H1 (cell line): ENCODE measurements around the gene AGAP3. TPM values are rescaled to one million over a fixed set of nuclear protein-coding genes. Genes with fewer than 3 reads are reported as not detected.
A peak's percentile ranks its signal among the peaks of the same experiment; 100 is the strongest.

Source experiments
- CTCF ChIA-PET: fragments of 300-600 bp; sonication (Branson Sonifier 250); formaldehyde crosslinking; loops from one replicate; lab custom pipeline; 2021; ENCODE audit not compliant: partially characterized antibody; lab: Charles Lee
- POLR2A ChIA-PET: fragments of 300-600 bp; sonication (Branson Sonifier 250); formaldehyde crosslinking; loops from one replicate; lab custom pipeline; 2021; ENCODE audit warnings: inconsistent platforms; ENCODE audit not compliant: partially characterized antibody; lab: Charles Lee
- DNase-seq, 2 experiments: peaks; one replicate each; pipeline versions ENCODE4 v3.0.0 to v3.0.0-alpha.2; 2010 to 2022; ENCODE audit warnings: low spot score in 2 of 2, low read depth in 1 of 2, mixed read lengths in 1 of 2
- FAIRE-seq: peaks from 2 replicates; lab custom pipeline; 2011; peaks lifted over from hg19 to GRCh38; lab: Jason Lieb, UNC
- H2AFZ ChIP-seq: 2 replicates; pipeline ENCODE4 v1.8.1; 2012; ENCODE audit warnings: low read length, inconsistent platforms
- H2AK5ac ChIP-seq: 2 replicates; pipeline ENCODE4 v1.6.1; 2013; ENCODE audit warnings: low read depth, low read length
- H2BK120ac ChIP-seq: replicated peaks from 2 replicates; pipeline ENCODE3; 2013; ENCODE audit warnings: low read depth, low read length, inconsistent platforms
- H2BK12ac ChIP-seq: 2 replicates; pipeline ENCODE4 v1.6.1; 2013; ENCODE audit warnings: low read depth, low read length
- H2BK15ac ChIP-seq: 2 replicates; pipeline ENCODE4 v1.6.1; 2013; ENCODE audit warnings: low read length
- H2BK20ac ChIP-seq: 2 replicates; pipeline ENCODE4 v1.6.1; 2013; ENCODE audit warnings: low read length
- H2BK5ac ChIP-seq: 2 replicates; pipeline ENCODE4 v1.6.1; 2013; ENCODE audit warnings: low read depth, low read length
- H3K14ac ChIP-seq: 2 replicates; pipeline ENCODE4 v1.6.1; 2013; ENCODE audit warnings: inconsistent platforms; ENCODE audit not compliant: insufficient read length
- H3K18ac ChIP-seq: 2 replicates; pipeline ENCODE4 v1.6.1; 2013; ENCODE audit warnings: low read length; ENCODE audit errors: extremely low read depth
- H3K23ac ChIP-seq: 2 replicates; pipeline ENCODE4 v1.6.1; 2013; ENCODE audit warnings: inconsistent platforms; ENCODE audit not compliant: insufficient read length
- H3K23me2 ChIP-seq: 2 replicates; pipeline ENCODE4 v1.6.1; 2013; ENCODE audit warnings: low read depth, low read length
- H3K27ac ChIP-seq: 2 replicates; pipeline ENCODE4 v1.6.1; 2011; ENCODE audit warnings: low read depth, low read length, inconsistent platforms
- H3K27me3 ChIP-seq, 4 experiments: replicated peaks in 1 of 4; 1 replicate in 1 of 4; 2 replicates in 3 of 4; pipeline versions ENCODE4 v1.6.1 to v1.8.1; 2011 to 2013; ENCODE audit warnings: low read length in 3 of 4, mild to moderate bottlenecking in 3 of 4, inconsistent platforms in 2 of 4, mixed read lengths in 2 of 4, moderate library complexity in 1 of 4; ENCODE audit not compliant: control insufficient read depth in 3 of 4, insufficient read depth in 3 of 4; ENCODE audit errors: extremely low read depth in 1 of 4
- H3K36me3 ChIP-seq, 4 experiments: 2 replicates each; pipeline versions ENCODE4 v1.6.1 to v1.8.1; 2011 to 2013; ENCODE audit warnings: mild to moderate bottlenecking in 4 of 4, low read length in 3 of 4, moderate library complexity in 2 of 4, control low read depth in 1 of 4, inconsistent platforms in 1 of 4; ENCODE audit not compliant: insufficient read depth in 4 of 4, control insufficient read depth in 2 of 4
- H3K4ac ChIP-seq: replicated peaks from 2 replicates; pipeline ENCODE3; 2013; ENCODE audit warnings: low read length, low read depth, mixed read lengths, inconsistent platforms; ENCODE audit not compliant: insufficient read length
- H3K4me1 ChIP-seq, 4 experiments: replicated peaks in 1 of 4; 1 replicate in 1 of 4; 2 replicates in 3 of 4; pipeline versions ENCODE4 v1.6.1 to v1.8.1; 2011 to 2013; ENCODE audit warnings: low read length in 3 of 4, inconsistent platforms in 2 of 4, mixed read lengths in 1 of 4; ENCODE audit not compliant: insufficient read depth in 4 of 4, control insufficient read depth in 3 of 4
- H3K4me2 ChIP-seq, 2 experiments: 2 replicates each; pipeline versions ENCODE4 v1.6.1 to v1.8.1; 2011 to 2013; ENCODE audit warnings: low read depth in 2 of 2, low read length in 2 of 2, control low read depth in 1 of 2, inconsistent platforms in 1 of 2, mild to moderate bottlenecking in 1 of 2; ENCODE audit not compliant: insufficient read depth in 1 of 2
- H3K4me3 ChIP-seq, 4 experiments: fragments of 200-600, 300-600 bp in 1 of 4; sonication (generic), shearing (Covaris generic), sonication (Bioruptor Twin) in 1 of 4; 2 replicates each; pipeline versions ENCODE4 v1.5.1 to v1.8.1; 2011 to 2016; ENCODE audit warnings: low read length in 4 of 4, low read depth in 3 of 4, control low read depth in 2 of 4, inconsistent platforms in 2 of 4, mild to moderate bottlenecking in 2 of 4, mixed read lengths in 1 of 4, moderate library complexity in 1 of 4; ENCODE audit not compliant: insufficient read depth in 2 of 4; ENCODE audit errors: extremely low read depth in 1 of 4
- H3K56ac ChIP-seq: replicated peaks from 2 replicates; pipeline ENCODE3; 2013; ENCODE audit warnings: low read depth, mild to moderate bottlenecking, mixed read lengths, low read length, inconsistent platforms; ENCODE audit not compliant: insufficient read length
- H3K79me1 ChIP-seq: 2 replicates; pipeline ENCODE4 v1.6.1; 2013; ENCODE audit warnings: low read depth, low read length, control low read depth
- H3K79me2 ChIP-seq, 2 experiments: 2 replicates each; pipeline versions ENCODE4 v1.6.1 to v1.8.1; 2012 to 2013; ENCODE audit warnings: low read length in 2 of 2, mild to moderate bottlenecking in 2 of 2, inconsistent platforms in 1 of 2; ENCODE audit not compliant: insufficient read depth in 2 of 2, control insufficient read depth in 1 of 2
- H3K9ac ChIP-seq, 4 experiments: replicated peaks in 1 of 4; 1 replicate in 1 of 4; 2 replicates in 3 of 4; pipeline versions ENCODE4 v1.6.1 to v1.8.1; 2011 to 2013; ENCODE audit warnings: low read depth in 3 of 4, low read length in 3 of 4, control low read depth in 2 of 4, mild to moderate bottlenecking in 2 of 4, moderate library complexity in 2 of 4, inconsistent platforms in 1 of 4; ENCODE audit errors: extremely low read depth in 1 of 4
- H3K9me3 ChIP-seq, 2 experiments: 2 replicates each; pipeline versions ENCODE4 v1.6.1 to v1.8.1; 2012 to 2013; ENCODE audit warnings: mild to moderate bottlenecking in 2 of 2, moderate library complexity in 2 of 2, control low read depth in 1 of 2, inconsistent platforms in 1 of 2, low read depth in 1 of 2, low read length in 1 of 2, mixed read lengths in 1 of 2; ENCODE audit not compliant: insufficient read depth in 2 of 2
- H4K20me1 ChIP-seq, 2 experiments: replicated peaks in 1 of 2; 2 replicates each; pipeline versions ENCODE3 to v1.8.1; 2011 to 2013; ENCODE audit warnings: inconsistent platforms in 2 of 2, low read length in 2 of 2, mild to moderate bottlenecking in 1 of 2; ENCODE audit not compliant: insufficient read depth in 2 of 2, control insufficient read depth in 1 of 2
- H4K5ac ChIP-seq: 2 replicates; pipeline ENCODE4 v1.6.1; 2013; ENCODE audit warnings: low read length, low read depth, mixed read lengths, inconsistent platforms; ENCODE audit not compliant: insufficient read length
- H4K8ac ChIP-seq: 2 replicates; pipeline ENCODE4 v1.8.0; 2013; ENCODE audit warnings: mild to moderate bottlenecking, moderate library complexity, low read length, inconsistent platforms; ENCODE audit not compliant: insufficient read depth; ENCODE audit errors: extremely low read depth
- H4K91ac ChIP-seq: replicated peaks from 2 replicates; pipeline ENCODE3; 2013; ENCODE audit warnings: low read length, mixed read lengths, inconsistent platforms; ENCODE audit not compliant: insufficient read length
- GABPA ChIP-seq: IDR thresholded peaks from 2 replicates; pipeline ENCODE4 v1.6.1; 2011; ENCODE audit warnings: mild to moderate bottlenecking, low read length, moderate library complexity, borderline replicate concordance; ENCODE audit not compliant: insufficient read depth
- HDAC2 ChIP-seq, 2 experiments: fragments of 300-600 bp in 1 of 2; sonication (generic) in 1 of 2; IDR thresholded peaks; 2 replicates each; pipeline ENCODE4 v1.6.1; 2011 to 2012; ENCODE audit warnings: low read depth in 2 of 2, low read length in 2 of 2, mild to moderate bottlenecking in 2 of 2, moderate library complexity in 2 of 2, borderline replicate concordance in 1 of 2, inconsistent platforms in 1 of 2
- HDAC6 ChIP-seq: IDR thresholded peaks from one replicate; pipeline ENCODE4 v1.7.1; 2012; ENCODE audit warnings: low read depth, mild to moderate bottlenecking, inconsistent platforms, low read length, moderate library complexity
- JUND ChIP-seq: IDR thresholded peaks from 2 replicates; pipeline ENCODE4 v1.6.1; 2011; ENCODE audit warnings: mild to moderate bottlenecking, improper control_type of control experiment, low read length
- KDM4A ChIP-seq: IDR thresholded peaks from one replicate; pipeline ENCODE4 v1.7.1; 2012; ENCODE audit warnings: low read depth, mild to moderate bottlenecking, moderate library complexity, low read length, inconsistent platforms; ENCODE audit not compliant: severe bottlenecking
- MAFK ChIP-seq: IDR thresholded peaks from 2 replicates; pipeline ENCODE4 v1.6.1; 2012; ENCODE audit warnings: low read depth, mild to moderate bottlenecking, improper control_type of control experiment, low read length
- POLR2A ChIP-seq, 2 experiments: IDR thresholded peaks; 1 replicate in 1 of 2; 2 replicates in 1 of 2; pipeline ENCODE4 v1.6.1; 2011; ENCODE audit warnings: low read depth in 2 of 2, low read length in 2 of 2, mild to moderate bottlenecking in 2 of 2; ENCODE audit errors: control extremely low read depth in 1 of 2
- RAD21 ChIP-seq, 2 experiments: IDR thresholded peaks in 1 of 2; conservative IDR thresholded peaks in 1 of 2; 2 replicates each; pipeline ENCODE4 v1.6.1; 2011; ENCODE audit warnings: low read depth in 2 of 2, low read length in 2 of 2, improper control_type of control experiment in 1 of 2, inconsistent platforms in 1 of 2, mild to moderate bottlenecking in 1 of 2, moderate library complexity in 1 of 2
- SIN3A ChIP-seq, 2 experiments: IDR thresholded peaks in 1 of 2; conservative IDR thresholded peaks in 1 of 2; 2 replicates each; pipeline ENCODE4 v1.6.1; 2011 to 2012; ENCODE audit warnings: low read length in 2 of 2, improper control_type of control experiment in 1 of 2, low read depth in 1 of 2, mild to moderate bottlenecking in 1 of 2
- SIRT6 ChIP-seq: IDR thresholded peaks from one replicate; pipeline ENCODE4 v1.7.1; 2012; ENCODE audit warnings: low read length, inconsistent platforms
- TAF7 ChIP-seq: optimal IDR thresholded peaks from 2 replicates; pipeline ENCODE3; 2011; ENCODE audit warnings: low read depth, mild to moderate bottlenecking, inconsistent platforms, low read length, moderate library complexity, borderline replicate concordance
- WGBS, 2 experiments: shearing (Covaris generic) in 1 of 2; methylation state at CpG; one replicate each; pipeline versions ENCODE4 v1.1.6 to v1.1.7; 2013 to 2015; ENCODE audit warnings: low lambda C conversion rate in 2 of 2, mixed read lengths in 2 of 2, inconsistent platforms in 1 of 2, low coverage in 1 of 2, missing lambda C conversion rate in 1 of 2; ENCODE audit not compliant: insufficient replicate concordance in 2 of 2, insufficient coverage in 1 of 2, insufficient read length in 1 of 2; ENCODE audit errors: extremely low coverage in 1 of 2, missing lambda C conversion rate in 1 of 2; 5-methylcytosine and 5-hydroxymethylcytosine counted together
- polyA plus RNA-seq, 7 experiments: library from polyadenylated mRNA; depleted of rRNA in 3 of 7; stranded (reverse) in 5 of 7; unstranded in 2 of 7; fragments of >200 nt in 5 of 7; fragments of 200-250 nt in 2 of 7; gene quantifications; 1 replicate in 5 of 7; 2 replicates in 1 of 7; 4 replicates in 1 of 7; pipeline versions ENCODE4 v1.2.1 to v1.2.3, GENCODE V29; 2011 to 2013; ENCODE audit warnings: missing spikeins in 2 of 7, mixed read lengths in 2 of 7
- total RNA-seq: library from RNA; stranded (reverse); fragmentation: NEBNext Ultra II Directional; extraction: Animal tissue kit (Norgen Biotek cat#: 25700); gene quantifications from 2 replicates; pipeline ENCODE4 v1.2.1, GENCODE V29; 2021
- TF ChIP-seq, protein P1 (sequence below): IDR thresholded peaks from 2 replicates; pipeline ENCODE4 v1.6.1; 2011; ENCODE audit warnings: low read length, improper control_type of control experiment

Gene AGAP3
- total and polyA plus RNA-seq, 2 of the 8 experiments (the other 6 are each of a cell fraction or from before 2014, with no cell fraction given), result 66.4 to 120 TPM

DNA sequence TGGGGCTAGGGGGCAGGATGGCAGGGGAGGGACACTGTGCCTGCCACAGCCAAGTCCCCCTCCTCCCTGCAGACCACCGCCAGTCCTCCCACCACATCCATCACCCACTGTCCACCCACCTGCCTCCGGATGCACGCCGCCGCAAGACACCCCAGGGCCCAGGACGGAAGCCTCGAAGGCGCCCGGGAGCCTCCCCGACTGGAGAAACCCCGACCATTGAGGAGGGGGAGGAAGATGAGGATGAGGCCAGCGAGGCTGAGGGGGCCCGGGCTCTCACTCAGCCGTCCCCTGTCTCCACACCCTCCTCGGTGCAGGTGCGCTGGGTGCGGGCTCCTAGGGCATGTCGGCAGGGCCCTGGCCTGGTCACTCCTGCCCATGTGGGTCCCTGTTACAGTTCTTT lies 21.8 kb upstream of the AGAP3 start:
- H3K36me3 ChIP-seq, result peaks cover 5 to 38% (median 21%) of the 10 kb centered on the region in 4 experiments; a peak in 7 of 8 replicates
- no peak overlapping the region for H3K9ac ChIP-seq
- no peak overlapping the region for H2BK5ac ChIP-seq
- peaks cover 5 to 9% of the 10 kb centered on the region in 2 experiments for H4K20me1 ChIP-seq
- no peak overlapping the region for H2AFZ ChIP-seq
- no peak overlapping the region for H2BK120ac ChIP-seq
- no peak overlapping the region for H3K4me2 ChIP-seq
- H3K23me2 ChIP-seq, result peaks cover 20% of the 10 kb centered on the region; the same call in 1 of the 2 replicates
- H2BK20ac ChIP-seq, result no peak overlapping the region
- no peak overlapping the region for H3K4ac ChIP-seq
- H3K56ac ChIP-seq, result no peak overlapping the region
- WGBS, 2 experiments, result 91% methylated on average over 16 of the region's 18 CpGs; no CpG with 5 or more reads in 1 of the 2 experiments
- ChIA-PET POLR2A (interaction anchor here (2.1 to 7.9 kb wide), 2 partner anchors 13 to 50 kb away, joined by 9 to 77 read pairs; no protein-coding TSS in a partner anchor), CTCF (interaction anchor here (0.6 to 9.0 kb wide), 4 partner anchors 13 to 251 kb away, joined by 5 to 81 read pairs (median 22); no protein-coding TSS in a partner anchor)
- peaks cover 6% of the 10 kb centered on the region; the same call in 1 of the 2 replicates for H3K79me1 ChIP-seq
- no peak overlapping the region for H2BK15ac ChIP-seq
- DNase-seq (no peak), FAIRE-seq (no peak)
- H3K79me2 ChIP-seq, result peaks cover 0 to 8% of the 10 kb centered on the region in 2 experiments; a peak in 1 of 4 replicates
- H3K27me3 ChIP-seq, result no peaks in the 10 kb centered on the region
- no peak overlapping the region for H3K18ac ChIP-seq
- peaks cover 6 to 29% (median 24%) of the 10 kb centered on the region in 4 experiments for H3K4me1 ChIP-seq
- H4K91ac ChIP-seq, result no peak overlapping the region
- H3K27ac ChIP-seq, result no peak overlapping the region
- no peak overlapping the region for H2BK12ac ChIP-seq
- H3K9me3 ChIP-seq, result no peaks in the 10 kb centered on the region
- no peak overlapping the region for H3K23ac ChIP-seq
- H3K14ac ChIP-seq, result no peak overlapping the region
- 0 out of 2 replicates have a peak overlapping the region, but pooled peaks have one; percentile 32 for H4K8ac ChIP-seq
- no peak overlapping the region for H2AK5ac ChIP-seq
- H4K5ac ChIP-seq, result no peak overlapping the region
- H3K4me3 ChIP-seq, result no peak overlapping the region
- TF ChIP-seq, protein P1, sequence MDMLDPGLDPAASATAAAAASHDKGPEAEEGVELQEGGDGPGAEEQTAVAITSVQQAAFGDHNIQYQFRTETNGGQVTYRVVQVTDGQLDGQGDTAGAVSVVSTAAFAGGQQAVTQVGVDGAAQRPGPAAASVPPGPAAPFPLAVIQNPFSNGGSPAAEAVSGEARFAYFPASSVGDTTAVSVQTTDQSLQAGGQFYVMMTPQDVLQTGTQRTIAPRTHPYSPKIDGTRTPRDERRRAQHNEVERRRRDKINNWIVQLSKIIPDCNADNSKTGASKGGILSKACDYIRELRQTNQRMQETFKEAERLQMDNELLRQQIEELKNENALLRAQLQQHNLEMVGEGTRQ, result no peak
- no peak for TF ChIP-seq JUND
- TF ChIP-seq SIRT6, result no peak
- no peak for TF ChIP-seq MAFK
- TF ChIP-seq KDM4A, result no peak
- TF ChIP-seq POLR2A (IDR thresholded peaks at IDR 0.05; ENCODE audit: control extremely low read depth in 1 of 2, low read depth in 2 of 2, low read length in 2 of 2), result no peak
- no peak for TF ChIP-seq TAF7
- TF ChIP-seq RAD21 (IDR thresholded peaks at IDR 0.05 in 1 of 2, conservative IDR thresholded peaks at IDR 0.05 in 1 of 2; ENCODE audit: low read depth in 2 of 2, low read length in 2 of 2), result no peak
- TF ChIP-seq GABPA, result no peak
- TF ChIP-seq HDAC6, result no peak
- TF ChIP-seq SIN3A (conservative IDR thresholded peaks at IDR 0.05 in 1 of 2, IDR thresholded peaks at IDR 0.05 in 1 of 2; ENCODE audit: low read depth in 1 of 2, low read length in 2 of 2), result no peak
- TF ChIP-seq HDAC2 (IDR thresholded peaks at IDR 0.05; ENCODE audit: borderline replicate concordance in 1 of 2, low read depth in 2 of 2, low read length in 2 of 2), result no peak
